Erythroblast (primary cell): ENCODE measurements around the gene SLC25A13.

Source experiments
- DNase-seq, 2 experiments: peaks; one replicate each; lab custom pipeline; 2025; lab: John Stamatoyannopoulos, UW
- GATA1 ChIP-seq: IDR thresholded peaks from 2 replicates; pipeline ENCODE4 v1.6.1; 2011; ENCODE audit warnings: low read depth, mild to moderate bottlenecking, control low read depth, low read length, moderate library complexity
- POLR2A ChIP-seq: IDR thresholded peaks from 2 replicates; pipeline ENCODE4 v1.6.1; 2011; ENCODE audit warnings: mild to moderate bottlenecking, low read length

Gene SLC25A13

DNA sequence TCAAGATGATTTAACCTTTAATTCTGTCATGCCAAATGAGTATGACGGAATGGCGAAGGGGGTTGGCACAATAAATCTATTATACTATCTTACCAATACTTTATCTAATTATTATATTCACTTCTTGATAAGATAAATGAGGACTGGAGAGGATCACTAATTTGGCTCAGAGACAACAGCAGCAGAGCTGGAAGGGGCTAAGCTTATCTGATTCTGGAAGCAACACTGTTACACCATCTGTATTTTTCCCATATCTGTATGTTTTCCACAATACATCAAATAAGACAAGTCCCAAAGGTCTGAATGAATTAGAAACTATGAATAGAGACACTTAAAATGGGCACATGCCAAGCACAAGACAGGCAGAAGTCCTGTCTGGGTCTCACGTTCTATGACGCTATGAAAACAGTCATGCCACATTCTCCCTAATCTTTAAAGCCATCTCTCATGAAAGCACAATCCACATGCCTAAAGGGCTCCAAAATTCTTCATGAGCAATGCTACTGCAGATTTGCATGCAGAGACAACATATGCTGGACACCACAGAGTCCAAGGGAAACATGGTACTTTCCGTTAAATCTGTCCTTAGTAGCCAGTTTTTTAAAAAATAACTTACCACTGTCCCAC is 88.3 kb downstream of the SLC25A13 start:
- TF ChIP-seq POLR2A, result no peak
- TF ChIP-seq GATA1, result no peak
- no peak for DNase-seq

GRCh38 chr7:96233084-96233483 is 88.8 kb downstream of the SLC25A13 start:
- no peak for DNase-seq
- TF ChIP-seq GATA1, result no peak
- TF ChIP-seq POLR2A, result no peak

DNA sequence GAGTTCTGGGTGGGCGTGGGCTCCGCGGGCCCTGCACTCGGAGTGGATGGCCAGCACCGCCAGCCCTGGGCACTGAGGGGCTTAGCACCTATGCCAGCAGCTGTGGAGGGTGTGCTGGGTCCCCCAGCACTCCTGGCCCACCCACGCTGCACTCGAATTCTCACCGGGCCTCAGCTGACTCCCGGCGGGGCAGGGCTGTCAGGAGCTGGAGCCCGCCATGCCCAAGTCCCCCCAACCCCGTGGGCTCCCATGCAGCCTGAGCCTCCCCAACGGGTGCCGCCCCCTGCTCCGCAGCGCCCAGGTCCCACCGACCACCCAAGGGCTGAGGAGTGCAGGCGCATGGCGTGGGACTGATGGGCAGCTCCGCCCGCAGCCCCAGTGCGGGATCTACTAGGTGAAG is 93.1 kb downstream of the SLC25A13 start:
- no peak for TF ChIP-seq POLR2A
- no peak for TF ChIP-seq GATA1
- no peak for DNase-seq

- DNase-seq, result no peak
- TF ChIP-seq GATA1 (no peak), POLR2A (no peak)
Measured at GRCh38 chr7:96225251-96225650, 96.6 kb downstream of the SLC25A13 start.

GRCh38 chr7:96224685-96225084 is 97.2 kb downstream of the SLC25A13 start:
- DNase-seq, result peak in 1 of 2 experiments; percentile 19
- TF ChIP-seq GATA1 (no peak), POLR2A (no peak)

DNA sequence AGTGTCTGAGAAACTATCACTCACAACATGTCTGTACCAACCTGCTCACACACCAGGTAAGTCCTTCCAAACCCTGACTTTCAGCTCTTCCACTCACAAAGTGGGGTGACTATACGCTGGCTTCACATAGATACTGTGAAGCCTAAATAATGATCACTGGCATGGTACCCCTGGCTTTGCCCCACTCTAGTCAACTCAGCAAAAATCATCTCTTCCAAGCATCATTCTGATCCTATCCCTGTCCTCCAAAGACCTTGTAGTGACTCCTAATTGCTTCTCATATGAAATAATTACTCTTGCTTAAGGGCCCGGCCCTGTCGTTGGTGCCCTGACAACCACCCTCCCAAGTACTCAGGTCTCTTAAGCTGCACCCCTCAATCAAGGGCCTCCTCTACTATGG is 97.8 kb downstream of the SLC25A13 start:
- TF ChIP-seq GATA1 (no peak), POLR2A (no peak)
- no peak for DNase-seq

DNA sequence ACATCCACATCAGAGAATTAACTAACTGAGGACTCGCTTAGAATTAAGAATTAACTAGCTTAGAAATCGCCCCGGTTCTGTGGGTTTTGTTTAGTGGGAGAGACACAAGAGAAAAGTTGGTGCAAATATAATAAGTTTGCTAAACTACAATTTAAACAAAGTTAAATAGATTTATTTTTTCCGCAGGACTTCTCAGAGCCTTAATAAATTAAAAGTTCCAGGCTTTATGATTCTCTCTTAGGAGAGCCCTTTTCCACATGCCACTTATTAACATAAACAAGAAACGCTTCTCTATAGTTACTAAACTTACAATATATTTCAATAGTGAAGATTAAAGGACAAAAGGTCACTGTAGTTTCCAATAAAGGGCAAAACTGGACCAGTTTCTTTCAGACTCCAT is 100.0 kb downstream of the SLC25A13 start:
- TF ChIP-seq POLR2A (no peak), GATA1 (no peak)
- DNase-seq, result no peak

- no peak for TF ChIP-seq POLR2A
- DNase-seq, result no peak
Measured at GRCh38 chr7:96219378-96220130, 102.3 kb downstream of the SLC25A13 start.

DNA sequence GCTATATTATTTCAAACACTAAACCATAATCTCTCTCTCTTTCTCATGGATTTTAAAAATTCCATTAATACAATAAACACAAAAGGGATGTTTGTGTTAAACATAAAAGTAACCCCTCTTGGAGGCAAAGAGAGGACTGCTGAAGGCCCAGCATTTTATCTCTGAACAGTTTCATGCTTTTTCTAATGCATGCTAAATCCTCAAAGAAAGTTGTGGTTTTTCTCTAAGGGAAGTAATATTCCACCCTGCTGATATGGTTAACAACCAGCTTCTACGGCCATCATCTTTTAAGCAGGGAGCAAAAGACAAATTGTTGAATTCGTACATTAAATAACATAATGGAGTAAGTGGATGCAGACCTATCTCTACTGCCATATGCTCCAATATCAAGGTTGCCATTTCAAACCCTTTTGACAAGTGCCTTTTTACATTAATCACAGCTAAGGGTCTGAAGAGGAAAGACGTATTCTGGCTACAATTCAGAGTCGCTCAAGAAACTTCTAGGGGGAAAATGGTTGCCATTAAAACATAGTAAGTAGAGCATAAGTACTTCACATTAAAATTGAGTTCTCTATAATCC is 103.1 kb downstream of the SLC25A13 start:
- TF ChIP-seq GATA1, result no peak
- no peak for TF ChIP-seq POLR2A
- DNase-seq, result peak in 1 of 2 experiments; percentile 3

DNA sequence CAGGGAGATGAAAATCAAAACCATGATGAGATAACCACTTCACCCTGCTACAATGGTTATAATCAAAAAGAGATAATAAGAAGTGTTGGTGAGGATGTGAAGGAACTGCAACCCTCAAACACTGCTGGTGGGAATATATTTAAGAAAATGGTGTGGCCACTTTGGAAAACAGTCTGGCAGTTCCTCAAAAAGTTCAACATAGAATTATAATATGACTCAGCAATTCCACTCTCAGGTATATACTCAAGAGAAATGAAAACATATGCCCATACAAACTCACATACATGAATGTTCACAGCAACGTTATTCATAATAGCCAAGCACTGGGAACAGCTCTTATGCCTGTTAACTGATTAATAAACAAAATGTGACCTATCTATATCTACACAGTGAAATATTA is 104.8 kb downstream of the SLC25A13 start:
- TF ChIP-seq POLR2A, result no peak
- no peak for DNase-seq

DNA sequence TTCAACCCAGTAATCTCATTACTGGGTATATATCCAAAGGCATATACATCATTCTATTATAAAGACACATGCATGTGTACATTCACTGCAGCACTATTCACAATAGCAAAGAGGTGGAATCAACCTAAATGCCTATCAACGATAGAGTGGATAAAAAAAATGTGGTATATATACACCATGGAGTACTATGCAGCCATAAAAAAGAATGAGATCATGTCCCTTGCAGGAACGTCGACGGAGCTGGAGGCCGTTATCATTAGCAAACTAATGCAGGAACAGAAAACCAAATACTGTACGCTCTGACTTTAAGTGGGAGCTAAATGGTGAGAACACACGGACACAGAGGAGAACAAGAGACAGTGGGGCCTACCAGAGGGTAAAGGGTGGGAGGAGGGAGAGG is 105.5 kb downstream of the SLC25A13 start:
- no peak for TF ChIP-seq GATA1
- TF ChIP-seq POLR2A, result no peak
- no peak for DNase-seq

GRCh38 chr7:96212474-96212873 is 109.4 kb downstream of the SLC25A13 start:
- TF ChIP-seq GATA1 (no peak), POLR2A (no peak)
- DNase-seq, result no peak

GRCh38 chr7:96211954-96212353 is 109.9 kb downstream of the SLC25A13 start:
- no peak for TF ChIP-seq POLR2A
- TF ChIP-seq GATA1, result no peak
- DNase-seq, result no peak

- TF ChIP-seq POLR2A (no peak), GATA1 (no peak)
Measured at GRCh38 chr7:96205665-96206064, 116.2 kb downstream of the SLC25A13 start.

More at GRCh38 chr7:96205665-96206064, 116.2 kb downstream of the SLC25A13 start:
- DNase-seq, result peak; percentile 42 to 65
